Upper lobe of left lung (tissue), 4 donors: ENCODE data around the gene GSTM1.

Source experiments
- POLR2A ChIP-seq, 4 donors: fragments of 450-650 bp; IDR thresholded peaks; one replicate each; pipeline ENCODE4 v1.5.1; 2016 to 2017; ENCODE audit warnings: antibody characterized with exemption in 4 of 4, mild to moderate bottlenecking in 2 of 4
- POLR2AphosphoS5 ChIP-seq, 2 donors: sonication (generic); formaldehyde crosslinking; IDR thresholded peaks; one replicate each; pipeline ENCODE4 v1.5.1; 2017; ENCODE audit warnings: antibody characterized with exemption in 2 of 2
- TF ChIP-seq, protein P1 (sequence below), 6 experiments: fragments of 450-650 bp in 4 of 6; fragments of 200-600 bp in 2 of 6; sonication (generic) in 2 of 6; IDR thresholded peaks; one replicate each; pipeline ENCODE4 v1.5.1; 2016 to 2019; ENCODE audit warnings: antibody characterized with exemption in 6 of 6

DNA sequence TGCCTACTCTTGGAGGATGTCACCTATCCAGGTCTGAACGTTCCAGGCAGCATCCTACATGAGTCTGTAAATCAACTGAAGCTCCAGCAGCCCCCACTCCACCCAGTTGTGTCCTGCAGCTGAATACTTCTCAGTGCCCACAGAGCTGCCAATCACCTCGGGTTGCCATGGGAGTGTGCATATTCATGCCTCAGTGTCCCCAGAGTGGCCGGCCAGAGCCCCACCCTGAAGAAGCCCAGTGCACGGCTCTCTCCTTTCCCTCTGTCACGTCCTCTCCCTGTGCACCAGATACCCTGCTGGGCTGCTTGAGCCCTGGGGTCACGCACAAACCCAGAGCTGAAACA is 47.8 kb upstream of the GSTM1 start:
- TF ChIP-seq POLR2A (IDR thresholded peaks at IDR 0.05): no peak
- TF ChIP-seq, protein P1, sequence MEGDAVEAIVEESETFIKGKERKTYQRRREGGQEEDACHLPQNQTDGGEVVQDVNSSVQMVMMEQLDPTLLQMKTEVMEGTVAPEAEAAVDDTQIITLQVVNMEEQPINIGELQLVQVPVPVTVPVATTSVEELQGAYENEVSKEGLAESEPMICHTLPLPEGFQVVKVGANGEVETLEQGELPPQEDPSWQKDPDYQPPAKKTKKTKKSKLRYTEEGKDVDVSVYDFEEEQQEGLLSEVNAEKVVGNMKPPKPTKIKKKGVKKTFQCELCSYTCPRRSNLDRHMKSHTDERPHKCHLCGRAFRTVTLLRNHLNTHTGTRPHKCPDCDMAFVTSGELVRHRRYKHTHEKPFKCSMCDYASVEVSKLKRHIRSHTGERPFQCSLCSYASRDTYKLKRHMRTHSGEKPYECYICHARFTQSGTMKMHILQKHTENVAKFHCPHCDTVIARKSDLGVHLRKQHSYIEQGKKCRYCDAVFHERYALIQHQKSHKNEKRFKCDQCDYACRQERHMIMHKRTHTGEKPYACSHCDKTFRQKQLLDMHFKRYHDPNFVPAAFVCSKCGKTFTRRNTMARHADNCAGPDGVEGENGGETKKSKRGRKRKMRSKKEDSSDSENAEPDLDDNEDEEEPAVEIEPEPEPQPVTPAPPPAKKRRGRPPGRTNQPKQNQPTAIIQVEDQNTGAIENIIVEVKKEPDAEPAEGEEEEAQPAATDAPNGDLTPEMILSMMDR (IDR thresholded peaks at IDR 0.05): no peak
- TF ChIP-seq POLR2AphosphoS5 (IDR thresholded peaks at IDR 0.05): no peak
